ENCODE data around the gene CD1C. TPM values are rescaled to one million over a fixed set of nuclear protein-coding genes. Genes with fewer than 3 reads are reported as not detected.
A peak's percentile ranks its signal among the peaks of the same experiment; 100 is the strongest.

CD1C gene
- total and polyA plus RNA-seq, 7 experiments from 2014 or later = 0.24 to 12.1 (median 1.2) TPM; not detected in 3

GRCh38 chr1:158283965-158284364 is 5.8 kb upstream of the CD1C start:
- H3K27me3 ChIP-seq (ENCODE audit: control insufficient read depth in 2 of 2, insufficient read depth in 2 of 2, low read length in 2 of 2) = peaks cover 0 to 3% of the 10 kb centered on the region in 2 donors
- Mint-ChIP-seq H3K36me3 (peaks cover 0 to 8% (median 0%) of the 10 kb centered on the region in 5 donors), H3K27ac (no peak overlapping the region), H3K9me3 (peaks cover 0 to 25% (median 12%) of the 10 kb centered on the region in 11 donors), H3K27me3 (peaks cover 0 to 62% (median 38%) of the 10 kb centered on the region in 5 donors), H3K4me1 (peaks cover 4 to 23% (median 12%) of the 10 kb centered on the region in 7 donors), H3K4me3 (no peak overlapping the region)
- POLR2A ChIA-PET = no interaction called here
- DNase-seq (no peak), ATAC-seq (peak; percentile 73)
- intact Hi-C loops (cut with micrococcal nuclease) = no loop called here
- CTCF ChIA-PET = no interaction called here
- H3K4me3 ChIP-seq (ENCODE audit: low read length) = no peak overlapping the region
- H3K36me3 ChIP-seq (ENCODE audit: control insufficient read depth in 2 of 3, insufficient read depth in 3 of 3, low read length in 3 of 3) = no peaks in the 10 kb centered on the region
- H3K27ac ChIP-seq (ENCODE audit: low read depth, low read length) = no peak overlapping the region
- H3K9me3 ChIP-seq (ENCODE audit: control insufficient read depth in 2 of 3, low read length in 3 of 3) = no peaks in the 10 kb centered on the region
- H3K4me1 ChIP-seq (ENCODE audit: control insufficient read depth in 2 of 2, insufficient read depth in 2 of 2, low read length in 2 of 2) = no peaks in the 10 kb centered on the region

- Mint-ChIP-seq H3K9me3 (peaks cover 0 to 18% (median 12%) of the 10 kb centered on the region in 11 donors), H3K27me3 (peaks cover 0 to 62% (median 36%) of the 10 kb centered on the region in 5 donors), H3K36me3 (peaks cover 0 to 8% (median 0%) of the 10 kb centered on the region in 5 donors), H3K27ac (peak overlapping the region in 1 of 9 donors; percentile 70), H3K4me3 (peak overlapping the region in 4 of 10 donors; percentile 5 to 41 (median 20)), H3K4me1 (peaks cover 4 to 23% (median 12%) of the 10 kb centered on the region in 7 donors)
- no peak overlapping the region for H3K4me3 ChIP-seq (ENCODE audit: low read length)
- peak in 1 of 9 donors; percentile 28 for DNase-seq
- no peaks in the 10 kb centered on the region for H3K4me1 ChIP-seq (ENCODE audit: control insufficient read depth in 2 of 2, insufficient read depth in 2 of 2, low read length in 2 of 2)
- ChIA-PET POLR2A (no interaction called here), CTCF (no interaction called here)
- ATAC-seq = peak; percentile 82
- intact Hi-C loops (cut with micrococcal nuclease) = no loop called here
- H3K9me3 ChIP-seq (ENCODE audit: control insufficient read depth in 2 of 3, low read length in 3 of 3) = no peaks in the 10 kb centered on the region
- H3K27ac ChIP-seq (ENCODE audit: low read depth, low read length) = no peak overlapping the region
- no peaks in the 10 kb centered on the region for H3K36me3 ChIP-seq (ENCODE audit: control insufficient read depth in 2 of 3, insufficient read depth in 3 of 3, low read length in 3 of 3)
- H3K27me3 ChIP-seq (ENCODE audit: control insufficient read depth in 2 of 2, insufficient read depth in 2 of 2, low read length in 2 of 2) = peaks cover 0 to 3% of the 10 kb centered on the region in 2 donors
Measured at GRCh38 chr1:158285756-158286241, 3.9 kb upstream of the CD1C start.

GRCh38 chr1:158286487-158286886 is 3.2 kb upstream of the CD1C start:
- H3K27ac ChIP-seq (ENCODE audit: low read depth, low read length) = no peak overlapping the region

GRCh38 chr1:158286941-158287346 is 2.8 kb upstream of the CD1C start:
- CTCF ChIA-PET = no interaction called here
- no peak overlapping the region for H3K27ac Mint-ChIP-seq

More at GRCh38 chr1:158286487-158286886, 3.2 kb upstream of the CD1C start:
- peaks cover 0 to 3% of the 10 kb centered on the region in 2 donors for H3K27me3 ChIP-seq (ENCODE audit: control insufficient read depth in 2 of 2, insufficient read depth in 2 of 2, low read length in 2 of 2)
- ATAC-seq = no peak
- intact Hi-C loops (cut with micrococcal nuclease) = no loop called here
- DNase-seq = no peak
- peaks cover 4 to 23% (median 12%) of the 10 kb centered on the region in 7 donors for H3K4me1 Mint-ChIP-seq
- H3K9me3 Mint-ChIP-seq = peaks cover 0 to 11% (median 8%) of the 10 kb centered on the region in 11 donors
- H3K9me3 ChIP-seq (ENCODE audit: control insufficient read depth in 2 of 3, low read length in 3 of 3) = no peaks in the 10 kb centered on the region
- ChIA-PET POLR2A (no interaction called here), CTCF (no interaction called here)
- H3K27ac Mint-ChIP-seq = peak overlapping the region in 1 of 9 donors; percentile 66
- peaks cover 0 to 2% (median 0%) of the 10 kb centered on the region in 5 donors for H3K36me3 Mint-ChIP-seq
- no peaks in the 10 kb centered on the region for H3K4me1 ChIP-seq (ENCODE audit: control insufficient read depth in 2 of 2, insufficient read depth in 2 of 2, low read length in 2 of 2)
- H3K4me3 ChIP-seq (ENCODE audit: low read length) = no peak overlapping the region
- no peaks in the 10 kb centered on the region for H3K36me3 ChIP-seq (ENCODE audit: control insufficient read depth in 2 of 3, insufficient read depth in 3 of 3, low read length in 3 of 3)
- H3K4me3 Mint-ChIP-seq = peak overlapping the region in 1 of 10 donors; percentile 33
- H3K27me3 Mint-ChIP-seq = peaks cover 0 to 55% (median 36%) of the 10 kb centered on the region in 5 donors

GRCh38 chr1:158290321-158290844 is 660 bp downstream of the CD1C start:
- Histone ChIP-seq H3K27ac (ENCODE audit: low read depth, low read length) (no peak overlapping the region), H3K4me3 (ENCODE audit: low read length) (no peak overlapping the region), H3K27me3 (ENCODE audit: control insufficient read depth in 2 of 2, insufficient read depth in 2 of 2, low read length in 2 of 2) (peaks cover 0 to 3% of the 10 kb centered on the region in 2 donors), H3K36me3 (ENCODE audit: control insufficient read depth in 2 of 3, insufficient read depth in 3 of 3, low read length in 3 of 3) (no peaks in the 10 kb centered on the region), H3K9me3 (ENCODE audit: control insufficient read depth in 2 of 3, low read length in 3 of 3) (no peaks in the 10 kb centered on the region), H3K4me1 (ENCODE audit: control insufficient read depth in 2 of 2, insufficient read depth in 2 of 2, low read length in 2 of 2) (no peaks in the 10 kb centered on the region)
- ATAC-seq = no peak
- no peaks in the 10 kb centered on the region for H3K36me3 Mint-ChIP-seq
- H3K27ac Mint-ChIP-seq = no peak overlapping the region
- H3K4me1 Mint-ChIP-seq = peaks cover 4 to 20% (median 10%) of the 10 kb centered on the region in 7 donors
- DNase-seq = peak in 1 of 9 donors; percentile 1
- peaks cover 0 to 5% (median 0%) of the 10 kb centered on the region in 11 donors for H3K9me3 Mint-ChIP-seq
- H3K4me3 Mint-ChIP-seq = no peak overlapping the region
- CTCF ChIA-PET = no interaction called here
- intact Hi-C loops (cut with micrococcal nuclease) = no loop called here
- H3K27me3 Mint-ChIP-seq = peaks cover 0 to 32% (median 22%) of the 10 kb centered on the region in 5 donors
- POLR2A ChIA-PET = no interaction called here

More at GRCh38 chr1:158286941-158287346, 2.8 kb upstream of the CD1C start:
- intact Hi-C loops (cut with micrococcal nuclease) = no loop called here
- no peaks in the 10 kb centered on the region for H3K36me3 ChIP-seq (ENCODE audit: control insufficient read depth in 2 of 3, insufficient read depth in 3 of 3, low read length in 3 of 3)
- no peak overlapping the region for H3K4me3 ChIP-seq (ENCODE audit: low read length)
- H3K4me1 ChIP-seq (ENCODE audit: control insufficient read depth in 2 of 2, insufficient read depth in 2 of 2, low read length in 2 of 2) = no peaks in the 10 kb centered on the region
- Mint-ChIP-seq H3K9me3 (peaks cover 0 to 7% (median 5%) of the 10 kb centered on the region in 11 donors), H3K36me3 (peaks cover 0 to 1% (median 0%) of the 10 kb centered on the region in 5 donors), H3K4me1 (peaks cover 4 to 23% (median 12%) of the 10 kb centered on the region in 7 donors), H3K27me3 (peaks cover 0 to 51% (median 36%) of the 10 kb centered on the region in 5 donors), H3K4me3 (no peak overlapping the region)
- POLR2A ChIA-PET = no interaction called here
- peaks cover 0 to 3% of the 10 kb centered on the region in 2 donors for H3K27me3 ChIP-seq (ENCODE audit: control insufficient read depth in 2 of 2, insufficient read depth in 2 of 2, low read length in 2 of 2)
- no peak for ATAC-seq
- H3K9me3 ChIP-seq (ENCODE audit: control insufficient read depth in 2 of 3, low read length in 3 of 3) = no peaks in the 10 kb centered on the region
- H3K27ac ChIP-seq (ENCODE audit: low read depth, low read length) = no peak overlapping the region
- DNase-seq = no peak

GRCh38 chr1:158295791-158296190 is 6.1 kb downstream of the CD1C start:
- Histone ChIP-seq H3K27ac (ENCODE audit: low read depth, low read length) (no peak overlapping the region), H3K36me3 (ENCODE audit: control insufficient read depth in 2 of 3, insufficient read depth in 3 of 3, low read length in 3 of 3) (no peaks in the 10 kb centered on the region), H3K9me3 (ENCODE audit: control insufficient read depth in 2 of 3, low read length in 3 of 3) (no peaks in the 10 kb centered on the region), H3K4me3 (ENCODE audit: low read length) (no peak overlapping the region), H3K27me3 (ENCODE audit: control insufficient read depth in 2 of 2, insufficient read depth in 2 of 2, low read length in 2 of 2) (no peaks in the 10 kb centered on the region), H3K4me1 (ENCODE audit: control insufficient read depth in 2 of 2, insufficient read depth in 2 of 2, low read length in 2 of 2) (no peaks in the 10 kb centered on the region)
- no peak for ATAC-seq
- peaks cover 0 to 18% (median 12%) of the 10 kb centered on the region in 5 donors for H3K27me3 Mint-ChIP-seq
- POLR2A ChIA-PET = no interaction called here
- peaks cover 5 to 43% (median 16%) of the 10 kb centered on the region in 11 donors for H3K9me3 Mint-ChIP-seq
- no peak overlapping the region for H3K4me3 Mint-ChIP-seq
- CTCF ChIA-PET = no interaction called here
- DNase-seq = no peak
- no peak overlapping the region for H3K27ac Mint-ChIP-seq
- peaks cover 0 to 7% (median 0%) of the 10 kb centered on the region in 5 donors for H3K36me3 Mint-ChIP-seq
- no peaks in the 10 kb centered on the region for H3K4me1 Mint-ChIP-seq
- intact Hi-C loops (cut with micrococcal nuclease) = no loop called here

GRCh38 chr1:158310623-158311022 is 20.9 kb downstream of the CD1C start:
- Histone ChIP-seq H3K4me3 (ENCODE audit: low read length) (no peak overlapping the region), H3K27me3 (ENCODE audit: control insufficient read depth in 2 of 2, insufficient read depth in 2 of 2, low read length in 2 of 2) (no peaks in the 10 kb centered on the region), H3K9me3 (ENCODE audit: control insufficient read depth in 2 of 3, low read length in 3 of 3) (no peaks in the 10 kb centered on the region), H3K4me1 (ENCODE audit: control insufficient read depth in 2 of 2, insufficient read depth in 2 of 2, low read length in 2 of 2) (no peaks in the 10 kb centered on the region), H3K27ac (ENCODE audit: low read depth, low read length) (no peak overlapping the region), H3K36me3 (ENCODE audit: control insufficient read depth in 2 of 3, insufficient read depth in 3 of 3, low read length in 3 of 3) (no peaks in the 10 kb centered on the region)
- no peak for ATAC-seq
- no peaks in the 10 kb centered on the region for H3K4me1 Mint-ChIP-seq
- DNase-seq = no peak
- no peak overlapping the region for H3K4me3 Mint-ChIP-seq
- peaks cover 3 to 52% (median 13%) of the 10 kb centered on the region in 11 donors for H3K9me3 Mint-ChIP-seq
- ChIA-PET POLR2A (no interaction called here), CTCF (no interaction called here)
- no peaks in the 10 kb centered on the region for H3K36me3 Mint-ChIP-seq
- intact Hi-C loops (cut with micrococcal nuclease) = no loop called here
- peaks cover 0 to 16% (median 8%) of the 10 kb centered on the region in 5 donors for H3K27me3 Mint-ChIP-seq
- H3K27ac Mint-ChIP-seq = no peak overlapping the region
